Aorta (tissue), 5 donors: ENCODE measurements around the gene TMEM208. TPM values are rescaled to one million over a fixed set of nuclear protein-coding genes. Genes with fewer than 3 reads are reported as not detected.

Experiments
- ATAC-seq: fragments of 200-7000 bp; cut with Tn5 transposase; one replicate; pipeline ENCODE4 v1.9.1; 2022; ENCODE audit warnings: moderate library complexity; ENCODE audit not compliant: low FRiP score
- DNase-seq, 2 donors: peaks; one replicate each; pipeline ENCODE4 v3.0.0-alpha.2; 2020
- H3K27ac ChIP-seq, 2 donors: one replicate each; pipeline ENCODE4 v1.5.1; 2013; ENCODE audit warnings: low read length in 2 of 2, mild to moderate bottlenecking in 2 of 2, moderate library complexity in 2 of 2, control low read depth in 1 of 2, inconsistent platforms in 1 of 2, low read depth in 1 of 2
- H3K27me3 ChIP-seq, 2 donors: one replicate each; pipeline ENCODE4 v1.6.1; 2013; ENCODE audit warnings: control low read depth in 1 of 2, low read length in 1 of 2, mild to moderate bottlenecking in 1 of 2, moderate library complexity in 1 of 2; ENCODE audit not compliant: insufficient read depth in 2 of 2, control insufficient read depth in 1 of 2
- H3K36me3 ChIP-seq, 2 donors: one replicate each; pipeline ENCODE4 v1.6.1; 2013; ENCODE audit warnings: control low read depth in 1 of 2, low read length in 1 of 2, mild to moderate bottlenecking in 1 of 2; ENCODE audit not compliant: insufficient read depth in 2 of 2, control insufficient read depth in 1 of 2
- H3K4me1 ChIP-seq, 2 donors: one replicate each; pipeline ENCODE4 v1.6.1; 2013; ENCODE audit warnings: low read length in 2 of 2, control low read depth in 1 of 2, mild to moderate bottlenecking in 1 of 2, moderate library complexity in 1 of 2; ENCODE audit not compliant: insufficient read depth in 2 of 2, control insufficient read depth in 1 of 2
- H3K4me3 ChIP-seq, 2 donors: one replicate each; pipeline ENCODE4 v1.5.1; 2013; ENCODE audit warnings: low read length in 2 of 2, control low read depth in 1 of 2, mild to moderate bottlenecking in 1 of 2
- H3K9me3 ChIP-seq: one replicate; pipeline ENCODE4 v1.6.1; 2013; ENCODE audit warnings: mild to moderate bottlenecking, low read length; ENCODE audit not compliant: control insufficient read depth
- WGBS, 2 donors: extraction: QIAGEN DNeasy Blood & Tissue Kit; methylation state at CpG; one replicate each; pipeline ENCODE4 v1.1.7; 2013; 5-methylcytosine and 5-hydroxymethylcytosine counted together
- intact Hi-C, 2 donors: fragments of 100-400 bp; cut with DNase I; formaldehyde crosslinking; loops; one replicate each; pipeline versions ENCODE4 v1.14.2 to v1.15.0; 2022
- polyA plus RNA-seq, 2 donors: library from polyadenylated mRNA; stranded (reverse); fragments of 200-250 nt; gene quantifications; one replicate each; pipeline ENCODE4 v1.2.3, GENCODE V29; 2013
- total RNA-seq, 2 donors: library from RNA; stranded (reverse); fragmentation: NEBNext Ultra II Directional; extraction: Animal tissue kit (Norgen Biotek cat#: 25700); gene quantifications; one replicate each; pipeline ENCODE4 v1.2.1, GENCODE V29; 2021
- donor health status: healthy with polysubstance abuse.
- donor health status: Bipolar disorder and iron deficiency.
- donor health status: DM: no; HTN: no; CAD: no.
- donor health status: DM: no; HTN: no; CAD: no.
- donor health status: DM: yes; HTN: yes; CAD: no.

TMEM208 gene
- total and polyA plus RNA-seq, 4 donors: 24.7 to 64.6 (median 46.8) TPM

DNA sequence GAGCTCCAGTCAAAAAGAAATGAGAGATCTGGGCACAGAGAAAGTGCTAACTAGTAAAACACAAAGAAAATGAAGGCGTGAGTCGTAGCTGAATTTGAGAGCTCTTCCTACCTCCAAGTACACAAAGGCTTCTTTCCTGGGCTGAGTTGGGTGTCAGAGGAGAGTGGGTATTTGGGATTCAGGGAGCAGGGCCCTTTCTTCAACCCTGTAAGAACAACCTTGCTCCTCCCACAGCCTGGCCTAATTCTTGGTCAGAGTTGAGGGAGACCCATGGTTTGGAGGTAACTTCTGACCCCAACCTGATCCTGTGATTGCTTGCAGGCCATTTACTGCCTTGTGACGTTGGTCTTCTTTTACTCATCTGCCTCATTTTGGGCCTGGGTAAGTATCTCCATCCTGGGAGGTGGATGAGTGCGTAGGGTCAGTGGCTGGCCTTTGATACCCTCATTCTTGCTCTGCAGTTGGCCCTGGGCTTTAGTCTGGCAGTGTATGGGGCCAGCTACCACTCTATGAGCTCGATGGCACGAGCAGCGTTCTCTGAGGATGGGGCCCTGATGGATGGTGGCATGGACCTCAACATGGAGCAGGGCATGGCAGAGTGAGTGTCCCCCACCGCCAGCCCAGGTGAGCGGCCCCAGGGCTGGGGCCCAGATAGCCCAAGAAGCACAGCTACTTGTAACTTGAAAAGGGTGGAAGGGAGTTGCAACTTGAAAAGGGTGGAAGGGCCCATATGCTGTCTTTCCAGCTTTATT lies 1.3 kb downstream of the TMEM208 start:
- H3K27ac ChIP-seq: no peak overlapping the region
- WGBS, 2 donors: 85 to 89% methylated on average over 9 of the region's 9 CpGs
- intact Hi-C loops: loop anchor here in 1 of 2 donors (5.0 kb wide), 1 partner anchor 36 kb away; the partner anchor contains the start of genes E2F4 and EXOC3L1
- DNase-seq (no peak), ATAC-seq (no peak)
- H3K4me1 ChIP-seq: no peaks in the 10 kb centered on the region
- no peaks in the 10 kb centered on the region for H3K27me3 ChIP-seq
- H3K9me3 ChIP-seq: no peaks in the 10 kb centered on the region
- H3K4me3 ChIP-seq: no peak overlapping the region
- peaks cover 0 to 4% of the 10 kb centered on the region in 2 donors for H3K36me3 ChIP-seq

DNA sequence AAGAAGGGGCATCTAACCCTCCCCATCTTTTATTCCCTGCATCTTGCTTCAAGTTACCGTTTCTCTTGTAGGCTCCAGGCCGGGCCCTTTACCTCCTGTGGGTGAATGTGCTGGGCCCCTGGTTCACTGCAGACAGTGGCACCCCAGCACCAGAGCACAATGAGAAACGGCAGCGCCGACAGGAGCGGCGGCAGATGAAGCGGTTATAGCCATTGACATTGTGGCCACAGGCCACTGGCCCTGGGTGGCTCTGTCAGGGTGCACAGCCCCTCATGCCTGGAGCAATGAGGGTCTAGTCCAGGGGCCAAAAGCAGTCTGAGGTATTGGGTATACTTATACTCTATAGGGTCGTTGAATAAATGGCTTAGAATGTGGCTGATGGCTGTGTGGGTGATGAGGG lies 2.0 kb downstream of the TMEM208 start:
- Histone ChIP-seq H3K27me3 (no peaks in the 10 kb centered on the region), H3K4me1 (no peaks in the 10 kb centered on the region), H3K27ac (no peak overlapping the region), H3K9me3 (no peaks in the 10 kb centered on the region), H3K36me3 (peaks cover 0 to 4% of the 10 kb centered on the region in 2 donors), H3K4me3 (no peak overlapping the region)
- intact Hi-C loops: loop anchor here in 1 of 2 donors (5.0 kb wide), 1 partner anchor 37 kb away; the partner anchor contains the start of genes E2F4 and EXOC3L1
- no peak for ATAC-seq
- 85% methylated on average over 9 of the region's 9 CpGs for WGBS, 2 donors
- DNase-seq: no peak

DNA sequence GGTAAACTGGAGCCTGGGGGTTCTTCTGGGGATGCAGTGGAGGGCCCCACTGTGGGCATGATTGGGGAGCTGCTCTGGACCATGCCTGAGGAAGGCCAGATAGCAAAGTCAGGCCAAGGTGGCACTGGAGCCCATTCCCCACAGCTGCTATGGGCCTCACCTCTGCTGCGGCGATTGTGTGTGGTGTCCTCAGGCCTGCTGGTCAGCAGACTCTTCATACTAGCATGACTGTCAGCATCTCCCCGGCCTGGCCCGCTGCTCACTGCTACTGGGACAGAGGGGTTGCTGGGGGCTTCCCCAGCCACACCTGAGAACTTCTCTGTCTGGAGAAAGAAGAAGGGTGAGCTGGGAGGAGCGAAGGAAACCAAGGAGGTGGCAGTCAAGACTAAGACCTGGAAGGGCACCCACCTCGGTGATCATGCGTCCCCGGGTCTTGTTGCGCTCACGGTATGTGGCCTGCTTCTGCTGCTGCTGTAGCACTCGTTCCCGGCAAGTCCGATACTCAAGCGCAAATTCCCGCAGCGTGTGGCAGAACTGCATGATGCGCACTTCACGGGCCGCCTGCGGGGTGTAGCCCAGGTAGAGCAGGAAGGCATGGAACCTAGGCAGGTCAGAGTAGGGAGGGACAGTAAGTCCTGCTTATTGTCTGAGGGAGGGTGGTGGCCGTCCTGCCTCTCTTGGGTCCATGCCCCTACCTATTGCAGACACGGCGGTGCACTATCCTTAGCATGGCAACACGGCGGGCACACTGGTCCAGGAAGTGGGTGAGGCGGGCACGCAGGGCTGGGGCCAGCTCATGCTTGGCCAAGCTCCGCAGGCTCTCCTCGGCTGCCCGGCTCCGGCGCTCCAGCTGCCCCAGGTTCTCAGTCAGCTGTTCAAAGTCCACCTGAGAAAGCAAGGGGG lies 3.2 kb downstream of the TMEM208 start:
- 89 to 90% methylated on average over 32 of the region's 32 CpGs for whole genome bisulfite sequencing, 2 donors
- DNase-seq (no peak), ATAC-seq (no peak)
- intact Hi-C loops: loop anchor here in 1 of 2 donors (5.0 kb wide), 1 partner anchor 38 kb away; the partner anchor contains the start of genes E2F4 and EXOC3L1
- Histone ChIP-seq H3K36me3 (peaks cover 0 to 4% of the 10 kb centered on the region in 2 donors), H3K4me3 (no peak overlapping the region), H3K4me1 (no peaks in the 10 kb centered on the region), H3K9me3 (no peaks in the 10 kb centered on the region), H3K27ac (no peak overlapping the region), H3K27me3 (no peaks in the 10 kb centered on the region)

DNA sequence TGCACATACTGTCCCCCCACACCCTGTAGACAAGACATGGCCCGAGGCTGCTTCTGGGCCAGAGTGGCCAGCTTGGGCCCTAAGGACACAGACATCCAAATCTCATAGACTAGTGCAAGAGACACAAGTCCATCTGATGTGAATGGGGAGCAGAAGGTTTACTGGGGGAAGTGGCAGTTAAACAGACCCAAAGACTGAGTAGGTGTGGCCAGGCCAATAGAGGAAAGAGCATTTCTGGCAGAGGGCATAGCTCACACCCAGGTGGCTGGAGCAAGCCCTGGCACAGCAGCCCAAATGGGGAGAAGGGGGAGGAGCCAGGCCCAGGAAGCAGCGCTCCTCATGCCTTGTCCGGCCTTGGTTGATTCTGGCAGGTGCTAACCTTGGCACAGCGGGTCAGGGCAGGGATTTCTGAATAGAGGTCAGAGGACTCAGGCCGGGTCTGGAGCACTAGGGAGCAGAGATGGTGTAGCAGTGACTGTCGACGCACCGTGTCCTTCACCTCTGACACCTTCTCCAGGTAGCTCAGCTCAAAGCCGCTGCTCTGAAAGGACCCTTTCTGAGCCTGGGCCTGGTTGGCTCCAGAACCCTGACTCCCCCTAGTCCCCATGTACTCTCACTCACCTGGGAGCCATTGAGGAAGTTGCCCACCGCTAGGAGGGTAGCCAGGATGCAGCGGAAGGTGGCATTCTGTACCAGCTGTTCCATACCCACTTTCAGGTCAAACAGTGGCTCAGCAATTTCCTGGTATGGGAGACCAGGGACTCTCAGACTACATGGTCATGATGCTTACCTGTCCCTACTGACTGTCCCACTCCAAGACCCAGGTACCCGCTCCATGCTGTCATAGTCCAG lies 4.1 kb downstream of the TMEM208 start:
- 78 to 84% methylated on average over 12 of the region's 12 CpGs for WGBS, 2 donors
- ATAC-seq (no peak), DNase-seq (no peak)
- Histone ChIP-seq H3K4me3 (no peak overlapping the region), H3K9me3 (no peaks in the 10 kb centered on the region), H3K36me3 (peaks cover 0 to 4% of the 10 kb centered on the region in 2 donors), H3K27me3 (no peaks in the 10 kb centered on the region), H3K4me1 (no peaks in the 10 kb centered on the region), H3K27ac (no peak overlapping the region)
- intact Hi-C loops: no loop called here

DNA sequence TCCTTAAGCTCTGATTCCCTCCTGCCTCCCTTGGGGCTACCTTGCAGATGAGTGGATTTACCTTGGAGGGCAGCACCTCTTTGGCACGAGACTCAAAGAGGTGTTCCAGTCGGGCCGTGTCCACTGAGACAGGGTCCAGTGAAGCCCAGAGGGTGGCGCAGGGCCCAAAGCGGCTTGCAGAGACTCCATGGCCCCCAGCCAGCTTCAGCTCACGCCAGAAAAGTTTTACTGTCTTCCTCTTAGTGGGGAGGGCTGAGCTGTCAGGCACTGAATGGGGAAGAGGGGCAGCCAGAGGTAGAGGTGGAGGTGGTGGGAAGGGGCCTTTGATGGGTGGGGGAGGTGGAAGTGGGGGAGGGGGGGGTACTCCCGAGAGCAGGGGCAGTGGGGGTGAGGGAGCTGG lies 6.7 kb downstream of the TMEM208 start:
- no peak overlapping the region for H3K4me3 ChIP-seq
- no peaks in the 10 kb centered on the region for H3K27me3 ChIP-seq
- H3K27ac ChIP-seq: no peak overlapping the region
- intact Hi-C loops: no loop called here
- H3K36me3 ChIP-seq: peaks cover 0 to 4% of the 10 kb centered on the region in 2 donors
- H3K4me1 ChIP-seq: no peaks in the 10 kb centered on the region
- ATAC-seq (no peak), DNase-seq (no peak)
- H3K9me3 ChIP-seq: no peaks in the 10 kb centered on the region
- 60 to 61% methylated on average over 7 of the region's 7 CpGs for WGBS, 2 donors

DNA sequence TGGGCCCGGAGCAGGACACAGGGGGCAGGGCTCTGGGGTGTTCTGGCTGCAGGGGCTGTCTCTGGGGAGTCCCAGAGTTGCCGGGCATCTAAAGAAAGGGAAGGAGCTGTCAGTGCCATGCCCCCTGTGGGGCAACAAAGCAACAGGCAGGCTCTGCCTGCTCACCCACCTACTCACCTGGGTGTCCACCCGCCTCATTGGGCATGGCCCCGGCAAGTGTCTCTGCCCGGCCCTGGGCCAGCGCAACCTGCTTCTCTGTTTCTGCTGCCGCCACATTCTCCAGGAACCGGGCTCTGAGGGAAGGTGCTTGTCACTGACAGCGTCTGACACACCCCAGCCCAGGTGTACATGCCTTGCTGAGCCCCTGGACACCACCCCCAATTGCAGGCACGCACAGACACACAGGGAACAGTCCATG lies 7.3 kb downstream of the TMEM208 start:
- Histone ChIP-seq H3K27ac (no peak overlapping the region), H3K36me3 (peaks cover 0 to 4% of the 10 kb centered on the region in 2 donors), H3K4me3 (no peak overlapping the region), H3K9me3 (no peaks in the 10 kb centered on the region), H3K4me1 (no peaks in the 10 kb centered on the region), H3K27me3 (no peaks in the 10 kb centered on the region)
- intact Hi-C loops: no loop called here
- ATAC-seq: no peak
- no peak for DNase-seq
- 86 to 88% methylated on average over 10 of the region's 10 CpGs for WGBS, 2 donors

DNA sequence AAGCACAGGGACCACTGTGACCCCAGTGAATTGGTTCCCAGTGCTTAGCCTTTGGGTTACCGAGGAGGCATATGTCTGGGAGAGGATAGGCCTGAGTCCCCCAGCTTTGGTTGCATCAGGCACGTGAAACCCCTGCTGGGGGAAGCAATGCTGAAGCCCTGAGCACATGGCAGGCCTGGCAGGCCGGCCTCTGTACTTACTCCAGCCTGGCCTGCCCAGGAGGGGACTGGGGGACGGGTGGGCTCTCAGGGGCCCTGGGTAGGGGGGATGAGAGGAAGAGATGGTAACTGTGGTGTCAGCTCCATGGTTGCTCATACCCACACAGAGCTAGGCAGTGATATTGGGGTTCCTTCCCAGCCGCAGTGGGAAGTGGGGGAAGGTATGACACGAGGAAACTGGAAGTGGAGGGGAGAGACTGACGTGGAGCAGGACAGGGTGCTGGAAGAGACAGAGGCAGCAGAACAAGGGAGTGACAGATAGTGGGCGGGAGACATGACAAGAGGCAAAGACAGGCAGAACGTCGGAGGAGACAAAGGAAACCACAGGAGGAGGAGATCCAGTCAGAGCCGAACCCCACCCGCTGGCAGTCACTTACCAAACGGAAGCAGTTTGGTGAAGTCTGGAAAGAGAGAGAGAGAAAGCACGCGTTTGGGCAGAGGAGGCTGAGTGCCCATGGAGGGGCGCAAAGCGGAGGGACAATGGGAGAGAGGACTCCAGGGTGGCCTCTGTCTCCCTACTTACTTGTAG lies 9.1 kb downstream of the TMEM208 start:
- WGBS, 2 donors: 85 to 86% methylated on average over 17 of the region's 17 CpGs
- DNase-seq (no peak), ATAC-seq (no peak)
- Histone ChIP-seq H3K36me3 (no peaks in the 10 kb centered on the region), H3K27ac (no peak overlapping the region), H3K4me3 (no peak overlapping the region), H3K27me3 (no peaks in the 10 kb centered on the region), H3K4me1 (no peaks in the 10 kb centered on the region), H3K9me3 (no peaks in the 10 kb centered on the region)
- intact Hi-C loops: no loop called here
